Measurements from ENCODE around the gene ZC2HC1C.

The ZC2HC1C gene

GRCh38 chr14:75091251-75091650, 21.8 kb downstream of the ZC2HC1C start:
- TF ChIP-seq REST (IDR thresholded peaks at IDR 0.05; ENCODE audit: insufficient read depth in 1 of 2, low read depth in 2 of 2, low read length in 2 of 2), result no peak
- TF ChIP-seq SIN3A (IDR thresholded peaks at IDR 0.05; ENCODE audit: borderline replicate concordance, insufficient read depth, low read length), result no peak
- no peak for TF ChIP-seq TAF1 (IDR thresholded peaks at IDR 0.05; ENCODE audit: borderline replicate concordance, insufficient read depth, low read length)
- TF ChIP-seq POLR2AphosphoS5 (IDR thresholded peaks at IDR 0.05; ENCODE audit: low read depth, low read length), result no peak
- TF ChIP-seq FOXP2 (optimal IDR thresholded peaks at IDR 0.05; ENCODE audit: borderline replicate concordance, extremely low read depth, extremely low read length, insufficient read depth), result no peak

DNA sequence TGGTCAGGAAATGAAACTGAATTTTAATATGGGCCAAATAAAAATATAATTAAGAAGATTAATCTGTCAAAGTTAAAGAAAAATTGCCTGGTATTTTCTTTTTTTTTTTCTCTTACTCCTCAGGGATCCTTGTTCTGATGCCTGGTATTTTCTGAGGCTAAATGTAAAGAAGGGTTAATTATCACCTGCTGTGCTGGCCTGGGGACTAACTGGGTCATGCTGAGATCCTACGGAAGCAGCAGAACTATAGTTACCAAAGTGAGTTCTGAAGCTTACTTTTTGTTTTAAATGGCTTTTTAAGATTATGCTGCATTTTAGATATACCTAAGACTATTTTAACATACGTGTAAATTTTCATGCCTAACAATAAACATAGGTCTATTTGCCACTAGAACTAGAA, 23.3 kb downstream of the ZC2HC1C start:
- TF ChIP-seq TAF1 (IDR thresholded peaks at IDR 0.05; ENCODE audit: borderline replicate concordance, insufficient read depth, low read length) (no peak), FOXP2 (optimal IDR thresholded peaks at IDR 0.05; ENCODE audit: borderline replicate concordance, extremely low read depth, extremely low read length, insufficient read depth) (no peak), SIN3A (IDR thresholded peaks at IDR 0.05; ENCODE audit: borderline replicate concordance, insufficient read depth, low read length) (no peak), POLR2AphosphoS5 (IDR thresholded peaks at IDR 0.05; ENCODE audit: low read depth, low read length) (no peak), REST (IDR thresholded peaks at IDR 0.05; ENCODE audit: insufficient read depth in 1 of 2, low read depth in 2 of 2, low read length in 2 of 2) (no peak)

DNA sequence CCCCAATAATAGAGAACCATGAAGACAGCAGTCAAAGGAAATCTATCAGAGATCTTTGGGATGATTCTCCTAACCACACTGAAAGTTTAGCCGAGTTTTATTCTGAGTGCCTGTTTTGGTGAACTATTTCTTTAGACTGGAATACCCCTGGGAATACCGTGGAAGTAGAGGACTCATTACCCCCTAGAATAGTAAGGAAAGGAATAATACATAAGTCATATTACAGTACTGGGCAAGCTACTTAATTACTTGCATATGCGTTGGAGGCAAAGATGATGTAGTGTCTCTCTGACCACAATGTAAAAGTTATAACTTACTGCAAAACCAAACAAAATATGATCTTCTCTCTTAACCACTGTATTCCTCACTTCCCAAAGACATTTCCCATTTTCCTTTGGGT, 25.5 kb downstream of the ZC2HC1C start:
- TF ChIP-seq POLR2AphosphoS5 (IDR thresholded peaks at IDR 0.05; ENCODE audit: low read depth, low read length), result no peak
- TF ChIP-seq FOXP2 (optimal IDR thresholded peaks at IDR 0.05; ENCODE audit: borderline replicate concordance, extremely low read depth, extremely low read length, insufficient read depth), result no peak
- TF ChIP-seq REST (IDR thresholded peaks at IDR 0.05; ENCODE audit: insufficient read depth in 1 of 2, low read depth in 2 of 2, low read length in 2 of 2), result no peak
- TF ChIP-seq SIN3A (IDR thresholded peaks at IDR 0.05; ENCODE audit: borderline replicate concordance, insufficient read depth, low read length), result no peak
- no peak for TF ChIP-seq TAF1 (IDR thresholded peaks at IDR 0.05; ENCODE audit: borderline replicate concordance, insufficient read depth, low read length)

DNA sequence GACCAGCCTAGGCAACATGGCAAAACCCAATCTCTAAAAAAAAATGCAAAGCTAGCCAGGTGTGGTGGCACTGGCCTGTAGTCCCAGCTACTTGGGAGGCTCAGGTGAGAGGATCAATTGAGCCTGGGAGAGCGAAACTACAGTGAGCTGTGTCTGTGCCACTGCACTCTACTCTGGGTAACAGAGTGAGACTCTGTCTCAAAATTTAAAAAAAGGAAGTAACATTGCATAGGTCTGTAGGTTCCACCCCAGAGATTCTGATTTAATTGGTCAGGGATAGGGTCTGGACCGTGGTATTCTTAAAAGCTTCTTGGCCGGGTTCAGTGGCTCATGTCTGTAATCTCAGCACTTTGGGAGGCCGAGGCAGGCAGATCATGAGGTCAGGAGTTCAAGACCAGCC, 26.2 kb downstream of the ZC2HC1C start:
- TF ChIP-seq SIN3A (IDR thresholded peaks at IDR 0.05; ENCODE audit: borderline replicate concordance, insufficient read depth, low read length), result no peak
- TF ChIP-seq POLR2AphosphoS5 (IDR thresholded peaks at IDR 0.05; ENCODE audit: low read depth, low read length), result no peak
- TF ChIP-seq REST (IDR thresholded peaks at IDR 0.05; ENCODE audit: insufficient read depth in 1 of 2, low read depth in 2 of 2, low read length in 2 of 2), result no peak

GRCh38 chr14:75096959-75097358, 27.5 kb downstream of the ZC2HC1C start:
- TF ChIP-seq FOXP2 (optimal IDR thresholded peaks at IDR 0.05; ENCODE audit: borderline replicate concordance, extremely low read depth, extremely low read length, insufficient read depth) (no peak), POLR2AphosphoS5 (IDR thresholded peaks at IDR 0.05; ENCODE audit: low read depth, low read length) (no peak), SIN3A (IDR thresholded peaks at IDR 0.05; ENCODE audit: borderline replicate concordance, insufficient read depth, low read length) (no peak), TAF1 (IDR thresholded peaks at IDR 0.05; ENCODE audit: borderline replicate concordance, insufficient read depth, low read length) (no peak), REST (IDR thresholded peaks at IDR 0.05; ENCODE audit: insufficient read depth in 1 of 2, low read depth in 2 of 2, low read length in 2 of 2) (no peak)

Data from PFSK-1 (cell line).